ENCODE results near the gene JCHAIN.

DNA sequence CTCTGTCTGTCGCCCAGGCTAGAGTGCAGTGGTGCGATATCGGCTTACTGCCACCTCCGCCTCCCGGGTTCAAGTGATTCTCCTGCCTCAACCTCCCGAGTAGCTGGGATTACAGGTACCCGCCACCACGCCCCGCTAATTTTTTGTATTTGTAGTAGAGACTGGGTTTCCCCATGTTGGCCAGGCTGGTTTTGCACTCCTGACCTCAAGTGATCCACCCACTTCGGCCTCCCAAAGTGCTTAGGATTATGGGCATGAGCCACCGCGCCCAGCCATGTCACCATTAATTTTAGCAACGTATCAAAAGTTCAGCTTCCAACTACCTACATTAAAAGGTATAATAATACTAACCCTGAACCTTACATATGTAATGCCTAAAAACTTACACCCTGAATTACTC is 21.1 kb upstream of the JCHAIN start:
- TF ChIP-seq, protein P1, sequence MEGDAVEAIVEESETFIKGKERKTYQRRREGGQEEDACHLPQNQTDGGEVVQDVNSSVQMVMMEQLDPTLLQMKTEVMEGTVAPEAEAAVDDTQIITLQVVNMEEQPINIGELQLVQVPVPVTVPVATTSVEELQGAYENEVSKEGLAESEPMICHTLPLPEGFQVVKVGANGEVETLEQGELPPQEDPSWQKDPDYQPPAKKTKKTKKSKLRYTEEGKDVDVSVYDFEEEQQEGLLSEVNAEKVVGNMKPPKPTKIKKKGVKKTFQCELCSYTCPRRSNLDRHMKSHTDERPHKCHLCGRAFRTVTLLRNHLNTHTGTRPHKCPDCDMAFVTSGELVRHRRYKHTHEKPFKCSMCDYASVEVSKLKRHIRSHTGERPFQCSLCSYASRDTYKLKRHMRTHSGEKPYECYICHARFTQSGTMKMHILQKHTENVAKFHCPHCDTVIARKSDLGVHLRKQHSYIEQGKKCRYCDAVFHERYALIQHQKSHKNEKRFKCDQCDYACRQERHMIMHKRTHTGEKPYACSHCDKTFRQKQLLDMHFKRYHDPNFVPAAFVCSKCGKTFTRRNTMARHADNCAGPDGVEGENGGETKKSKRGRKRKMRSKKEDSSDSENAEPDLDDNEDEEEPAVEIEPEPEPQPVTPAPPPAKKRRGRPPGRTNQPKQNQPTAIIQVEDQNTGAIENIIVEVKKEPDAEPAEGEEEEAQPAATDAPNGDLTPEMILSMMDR (IDR thresholded peaks at IDR 0.05), result no peak
- no peak for TF ChIP-seq EZH2 (IDR thresholded peaks at IDR 0.05)

Data from neural progenitor cell (in vitro differentiated cells).